Heart right ventricle (tissue), 16 donors: ENCODE data around the gene C14orf93. TPM values are rescaled to one million over a fixed set of nuclear protein-coding genes. Genes with fewer than 3 reads are reported as not detected.

Experiments used
- ATAC-seq, 8 donors: fragments of 200-7000 bp; cut with Tn5 transposase; one replicate each; pipeline ENCODE4 v1.9.1; 2020; ENCODE audit warnings: mild to moderate bottlenecking in 8 of 8, moderate library complexity in 8 of 8, moderate number of reproducible peaks in 1 of 8
- DNase-seq, 2 donors: peaks; one replicate each; pipeline ENCODE4 v3.0.0-alpha.2; 2020
- H3K27ac ChIP-seq, 10 donors: fragments of 200-600 bp; sonication (generic) in 2 of 10; one replicate each; pipeline versions ENCODE4 v1.5.0 to v1.8.0; 2020 to 2022; ENCODE audit warnings: mild to moderate bottlenecking in 3 of 10
- H3K27me3 ChIP-seq, 7 donors: fragments of 200-600 bp; one replicate each; pipeline ENCODE4 v1.8.0; 2021 to 2022; ENCODE audit warnings: mild to moderate bottlenecking in 2 of 7
- H3K36me3 ChIP-seq, 9 donors: fragments of 200-600 bp; sonication (generic) in 1 of 9; one replicate each; pipeline versions ENCODE4 v1.5.0 to v1.8.0; 2020 to 2022; ENCODE audit warnings: mild to moderate bottlenecking in 2 of 9
- H3K4me1 ChIP-seq, 9 donors: fragments of 200-600 bp; sonication (generic) in 1 of 9; one replicate each; pipeline versions ENCODE4 v1.5.0 to v1.8.0; 2020 to 2022; ENCODE audit warnings: mild to moderate bottlenecking in 4 of 9
- H3K4me3 ChIP-seq, 10 donors: fragments of 200-600 bp; sonication (generic) in 2 of 10; one replicate each; pipeline versions ENCODE4 v1.5.0 to v1.8.0; 2020 to 2022; ENCODE audit warnings: mild to moderate bottlenecking in 7 of 10, moderate library complexity in 2 of 10
- H3K9me3 ChIP-seq, 11 donors: fragments of 200-600 bp in 10 of 11; sonication (generic) in 2 of 11; one replicate each; pipeline versions ENCODE4 v1.5.0 to v1.8.0; 2013 to 2022; ENCODE audit warnings: mild to moderate bottlenecking in 2 of 11, control low read depth in 1 of 11, moderate library complexity in 1 of 11
- CTCF ChIP-seq, 9 donors: fragments of 200-600 bp; sonication (generic) in 2 of 9; IDR thresholded peaks; one replicate each; pipeline versions ENCODE4 v1.5.0 to v1.8.0; 2021 to 2022; ENCODE audit warnings: antibody characterized with exemption in 9 of 9, mild to moderate bottlenecking in 5 of 9, moderate library complexity in 1 of 9
- WGBS, 2 donors: extraction: QIAGEN DNeasy Blood & Tissue Kit; methylation state at CpG; one replicate each; pipeline ENCODE4 v1.1.7; 2013; ENCODE audit warnings: inconsistent platforms in 1 of 2; 5-methylcytosine and 5-hydroxymethylcytosine counted together
- intact Hi-C, 10 donors: fragments of 100-400 bp; cut with DNase I; formaldehyde crosslinking; loops; one replicate each; pipeline versions ENCODE4 v1.11.1 to v1.14.2; 2022
- polyA plus RNA-seq, 2 donors: library from polyadenylated mRNA; stranded (reverse); fragments of 200-250 nt; gene quantifications; one replicate each; pipeline ENCODE4 v1.2.3, GENCODE V29; 2013
- total RNA-seq, 10 donors: library from RNA; stranded (reverse); fragmentation: NEBNext Ultra II Directional in 3 of 10; extraction: Animal tissue kit (Norgen Biotek cat#: 25700) in 3 of 10; gene quantifications; one replicate each; pipeline versions ENCODE4 v1.2.1 to v1.2.4, GENCODE V29; 2021 to 2023
- donor health status: Arrhythmogenic right ventricular cardiomyopathy.
- donor health status: ischemic (EF 13 %, LVEDD 7.1; RV severe dilation, severe dysfunction).
- donor health status: healthy with polysubstance abuse.
- donor health status: DM: no; HTN: yes; CAD: no.
- donor health status: DM: no; HTN: no; CAD: no.
- donor health status: ischemic (EF 25% LVEDD 6.9; RV normal size, moderate dysfunction).
- donor health status: ischemic (EF 25% LVEDD 5.7; RV mildly dilated, moderate dysfunction).
- donor health status: healthy.
- donor health status: DM: yes; HTN: yes; CAD: no.
- donor health status: Ischemic cardiomyopathy.
- donor health status: ischemic (EF 35%, LVEDD 5.7; RV mildly dilated, moderate dysfunction).
- donor health status: nonischemic (EF 11% LVEDD 7.7; RV severe dilation, severe dysfunction).
- donor health status: DM: yes; HTN: yes; CAD: no.
- donor health status: PGD.
- donor health status: ischemic (EF 29% LVEDD 5.4; RV normal size, mild dysfunction).
- donor health status: nonischemic (EF 23%, LVEDD 6.1; RV moderate dilation, normal function).

C14orf93 gene
- total and polyA plus RNA-seq, 12 donors: 3.2 to 6.7 (median 4.8) TPM

- H3K27me3 ChIP-seq: no peaks in the 10 kb centered on the region
- DNase-seq (no peak), ATAC-seq (peak in 5 of 8 donors; percentile 31 to 56 (median 41))
- H3K9me3 ChIP-seq: no peaks in the 10 kb centered on the region
- peak in 7 of 9 donors; percentile 16 to 47 (median 33) for TF ChIP-seq CTCF (IDR thresholded peaks at IDR 0.05)
- no peaks in the 10 kb centered on the region for H3K36me3 ChIP-seq
- no peak overlapping the region for H3K27ac ChIP-seq
- H3K4me1 ChIP-seq: peaks cover under 1 to 26% (median 18%) of the 10 kb centered on the region in 9 donors
- no peak overlapping the region for H3K4me3 ChIP-seq
- 53 to 62% methylated on average over 14 of the region's 14 CpGs for WGBS, 2 donors
- intact Hi-C loops: loop anchor here in 3 of 10 donors (2.0 to 10.0 kb wide), 3 partner anchors 55 to 497 kb away; no protein-coding TSS in a partner anchor
These were observed 42.3 kb upstream of the C14orf93 start for GRCh38 chr14:23052182-23052623.

- ATAC-seq (no peak), DNase-seq (no peak)
- intact Hi-C loops: loop anchor here in 3 of 10 donors (2.0 to 10.0 kb wide), 3 partner anchors 54 to 497 kb away; no protein-coding TSS in a partner anchor
- 76 to 79% methylated on average over 5 of the region's 5 CpGs for WGBS, 2 donors
- Histone ChIP-seq H3K27ac (no peak overlapping the region), H3K4me1 (peaks cover 2 to 26% (median 14%) of the 10 kb centered on the region in 9 donors), H3K4me3 (no peak overlapping the region), H3K36me3 (no peaks in the 10 kb centered on the region), H3K27me3 (no peaks in the 10 kb centered on the region), H3K9me3 (no peaks in the 10 kb centered on the region)
- no peak for TF ChIP-seq CTCF (IDR thresholded peaks at IDR 0.05)
These were observed 41.5 kb upstream of the C14orf93 start for GRCh38 chr14:23051141-23052057.

- DNase-seq: no peak
- Histone ChIP-seq H3K4me3 (no peak overlapping the region), H3K36me3 (no peaks in the 10 kb centered on the region), H3K27ac (no peak overlapping the region), H3K4me1 (peaks cover 2 to 33% (median 18%) of the 10 kb centered on the region in 9 donors), H3K27me3 (no peaks in the 10 kb centered on the region), H3K9me3 (no peaks in the 10 kb centered on the region)
- no peak for TF ChIP-seq CTCF (IDR thresholded peaks at IDR 0.05)
- ATAC-seq: no peak
- 99% methylated on average over 9 of the region's 9 CpGs for WGBS, 2 donors
- intact Hi-C loops: no loop called here
These were observed 39.1 kb upstream of the C14orf93 start for GRCh38 chr14:23049011-23049410.

- Histone ChIP-seq H3K9me3 (no peaks in the 10 kb centered on the region), H3K27ac (peak overlapping the region in 9 of 10 donors; percentile 4 to 82 (median 64)), H3K4me1 (peaks cover 2 to 33% (median 19%) of the 10 kb centered on the region in 9 donors), H3K4me3 (no peak overlapping the region), H3K36me3 (no peaks in the 10 kb centered on the region), H3K27me3 (no peaks in the 10 kb centered on the region)
- intact Hi-C loops: no loop called here
- WGBS, 2 donors: 61 to 71% methylated on average over 62 to 85 of the region's 85 CpGs
- ATAC-seq (no peak), DNase-seq (no peak)
- TF ChIP-seq CTCF (IDR thresholded peaks at IDR 0.05): no peak
These were observed 38.1 kb upstream of the C14orf93 start for GRCh38 chr14:23047751-23048693.
